Neural cell (in vitro differentiated cells): Measurements from ENCODE around the gene TMEM232.

ENCODE experiments used
- CTCF ChIP-seq: fragments of 450-650 bp; IDR thresholded peaks from 2 replicates; pipeline ENCODE4 v1.5.1; 2014; ENCODE audit warnings: antibody characterized with exemption, mild to moderate bottlenecking, moderate library complexity; ENCODE audit not compliant: poor library complexity, severe bottlenecking
- EP300 ChIP-seq: fragments of 450-650 bp; conservative IDR thresholded peaks from 2 replicates; pipeline ENCODE4 v1.6.1; 2014; ENCODE audit warnings: antibody characterized with exemption, mild to moderate bottlenecking, moderate library complexity; ENCODE audit not compliant: poor library complexity, severe bottlenecking
- EZH2 ChIP-seq: fragments of 200-600, 300-800 bp; shearing (Covaris generic), sonication (generic); IDR thresholded peaks from 2 replicates; pipeline ENCODE4 v1.6.1; 2014; ENCODE audit warnings: antibody characterized with exemption, low read length, borderline replicate concordance, mild to moderate bottlenecking; ENCODE audit not compliant: insufficient read depth, poor library complexity, severe bottlenecking

DNA sequence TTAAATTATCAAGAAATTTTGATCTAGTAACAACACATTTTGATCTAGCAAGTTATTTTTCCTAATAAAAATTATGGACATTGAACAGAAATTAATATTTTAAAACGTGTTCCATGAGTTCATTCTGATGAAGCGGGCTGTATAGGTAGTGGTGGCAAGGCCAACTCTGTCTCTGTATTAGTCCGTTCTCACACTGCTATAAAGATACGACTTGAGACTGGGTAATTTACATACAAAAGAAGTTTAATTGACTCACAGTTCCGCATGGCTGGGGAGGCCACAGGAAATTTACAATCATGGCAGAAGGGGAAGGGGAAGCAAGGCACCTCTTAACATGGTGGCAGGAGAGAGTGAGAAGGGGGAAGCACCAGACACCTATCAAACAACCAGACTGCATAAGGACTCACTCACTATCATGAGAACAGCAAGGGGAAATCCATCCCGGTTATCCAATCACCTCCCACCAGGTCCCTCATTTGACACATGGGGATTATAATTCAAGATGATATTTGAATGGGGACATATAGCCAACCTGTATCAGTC is 61.2 kb downstream of the TMEM232 start:
- TF ChIP-seq EP300 (no peak), CTCF (no peak), EZH2 (no peak)
